HepG2 (cell line): ENCODE measurements around the gene YEATS4. TPM values are rescaled to one million over a fixed set of nuclear protein-coding genes. Genes with fewer than 3 reads are reported as not detected.

ENCODE experiments used
- ARID3A ChIP-seq: IDR thresholded peaks from 2 replicates; pipeline ENCODE4 v1.6.1; 2012; ENCODE audit warnings: low read depth, low read length, improper control_type of control experiment
- CHCHD3 ChIP-seq: sonication (generic); formaldehyde crosslinking; IDR thresholded peaks from 2 replicates; pipeline ENCODE4 v1.8.0; 2022; ENCODE audit warnings: mild to moderate bottlenecking, missing genetic modification reagents, moderate library complexity
- DBP ChIP-seq: sonication (generic); formaldehyde crosslinking; IDR thresholded peaks from 2 replicates; pipeline ENCODE4 v1.4.0; 2020; ENCODE audit warnings: missing genetic modification reagents; ENCODE audit errors: not compliant biosample characterization
- EEA1 ChIP-seq: sonication (generic); formaldehyde crosslinking; IDR thresholded peaks from 2 replicates; pipeline ENCODE4 v1.5.1; 2020; ENCODE audit warnings: mild to moderate bottlenecking, missing genetic modification reagents, borderline replicate concordance
- FOXA1 ChIP-seq, 2 experiments: fragments of 450-650 bp in 1 of 2; sonication (generic) in 1 of 2; formaldehyde crosslinking in 1 of 2; IDR thresholded peaks; 2 replicates each; pipeline versions ENCODE4 v1.4.0 to v1.6.1; 2016 to 2020; ENCODE audit warnings: missing genetic modification reagents in 1 of 2
- HNRNPH1 ChIP-seq: fragments of 200-400 bp; formaldehyde crosslinking; optimal IDR thresholded peaks from 2 replicates; pipeline ENCODE3; 2017; ENCODE audit warnings: mild to moderate bottlenecking, low read depth, low read length
- MEIS2 ChIP-seq: sonication (generic); formaldehyde crosslinking; IDR thresholded peaks from 2 replicates; pipeline ENCODE4 v1.9.0; 2021; ENCODE audit warnings: mild to moderate bottlenecking, missing genetic modification reagents
- PHF20 ChIP-seq: sonication (generic); formaldehyde crosslinking; IDR thresholded peaks from 2 replicates; pipeline ENCODE4 v1.5.0; 2020; ENCODE audit warnings: mild to moderate bottlenecking, missing genetic modification reagents
- PRMT3 ChIP-seq: sonication (generic); formaldehyde crosslinking; IDR thresholded peaks from 2 replicates; pipeline ENCODE4 v1.8.1; 2022; ENCODE audit warnings: low read depth, mild to moderate bottlenecking, moderate library complexity, missing genetic modification reagents, borderline replicate concordance
- RARA ChIP-seq: IDR thresholded peaks from 2 replicates; pipeline ENCODE4 v1.6.1; 2016; ENCODE audit warnings: missing genetic modification reagents, missing compliant biosample characterization
- SRSF1 ChIP-seq: fragments of 200-400 bp; formaldehyde crosslinking; optimal IDR thresholded peaks from 2 replicates; pipeline ENCODE3; 2017; ENCODE audit warnings: mild to moderate bottlenecking, low read depth, low read length, moderate library complexity
- SRY ChIP-seq: sonication (generic); formaldehyde crosslinking; IDR thresholded peaks from 2 replicates; pipeline ENCODE4 v1.8.0; 2022; ENCODE audit warnings: mild to moderate bottlenecking, missing genetic modification reagents
- STAT5B ChIP-seq: sonication (generic); formaldehyde crosslinking; IDR thresholded peaks from 2 replicates; pipeline ENCODE4 v1.4.0; 2020; ENCODE audit warnings: missing genetic modification reagents
- THYN1 ChIP-seq: sonication (generic); formaldehyde crosslinking; IDR thresholded peaks from 2 replicates; pipeline ENCODE4 v1.8.1; 2023; ENCODE audit warnings: low read depth, mild to moderate bottlenecking, moderate library complexity, missing genetic modification reagents, borderline replicate concordance
- ZBTB33 ChIP-seq: sonication (generic); formaldehyde crosslinking; IDR thresholded peaks from 2 replicates; pipeline ENCODE4 v1.4.0; 2020; ENCODE audit warnings: missing genetic modification reagents
- ZBTB39 ChIP-seq: sonication (generic); formaldehyde crosslinking; IDR thresholded peaks from 2 replicates; pipeline ENCODE4 v1.5.0; 2020; ENCODE audit warnings: missing genetic modification reagents
- ZFX ChIP-seq: sonication (generic); formaldehyde crosslinking; IDR thresholded peaks from 2 replicates; pipeline ENCODE4 v1.4.0; 2020; ENCODE audit warnings: mild to moderate bottlenecking, low read depth, missing genetic modification reagents, moderate library complexity
- ZNF432 ChIP-seq: sonication (generic); formaldehyde crosslinking; IDR thresholded peaks from 2 replicates; pipeline ENCODE4 v1.5.0; 2020; ENCODE audit warnings: missing genetic modification reagents, mild to moderate bottlenecking, borderline replicate concordance
- ZNF512 ChIP-seq: sonication (generic); formaldehyde crosslinking; IDR thresholded peaks from 2 replicates; pipeline ENCODE4 v1.4.0; 2020; ENCODE audit warnings: mild to moderate bottlenecking, missing genetic modification reagents
- ZNF572 ChIP-seq: sonication (generic); formaldehyde crosslinking; IDR thresholded peaks from 2 replicates; pipeline ENCODE4 v1.5.1; 2020; ENCODE audit warnings: mild to moderate bottlenecking, missing genetic modification reagents
- ZNF782 ChIP-seq: sonication (generic); formaldehyde crosslinking; IDR thresholded peaks from 2 replicates; pipeline ENCODE4 v1.4.0; 2020; ENCODE audit warnings: missing genetic modification reagents, mild to moderate bottlenecking, borderline replicate concordance
- polyA plus RNA-seq, 8 experiments: library from polyadenylated mRNA; depleted of rRNA in 3 of 8; stranded (reverse) in 7 of 8; unstranded in 1 of 8; fragments of >200 nt; fragmentation: Illumina TruSeq in 4 of 8; extraction: Trizol in 4 of 8; gene quantifications; 2 replicates each; pipeline versions ENCODE4 v1.2.1 to v1.2.3, GENCODE V29; 2011 to 2016; ENCODE audit warnings: low read depth in 4 of 8, missing spikeins in 1 of 8, mixed read lengths in 1 of 8; ENCODE audit not compliant: insufficient read depth in 1 of 8
- total RNA-seq, 5 experiments: library from RNA; depleted of rRNA; stranded (reverse); fragments of >200 nt; fragmentation: Illumina TruSeq; extraction: Trizol; gene quantifications; 2 replicates each; pipeline ENCODE4 v1.2.3, GENCODE V29; 2016; ENCODE audit warnings: low read depth in 1 of 5

YEATS4 gene
- total and polyA plus RNA-seq, 2 of the 13 experiments (the other 11 are each of a cell fraction or from before 2014, with no cell fraction given) = 16.8 to 45.0 TPM

- TF ChIP-seq ZNF512 (no peak; the same call in 1 of the 2 replicates), STAT5B (peak; percentile 91), EEA1 (CRISPR knock-in tag) (no peak), ZFX (CRISPR knock-in tag) (no peak; the same call in 1 of the 2 replicates), CHCHD3 (CRISPR knock-in tag) (0 out of 2 replicates have a peak, but pooled peaks have one; percentile 61), PHF20 (CRISPR knock-in tag) (no peak), RARA (CRISPR knock-in tag) (peak; percentile 37; the same call in 1 of the 2 replicates), ARID3A (no peak), ZBTB39 (CRISPR knock-in tag) (no peak), DBP (CRISPR knock-in tag) (peak; percentile 44), ZBTB33 (CRISPR knock-in tag) (no peak; the same call in 1 of the 2 replicates), MEIS2 (peak; percentile 52; the same call in 1 of the 2 replicates), ZNF782 (no peak), ZNF572 (CRISPR knock-in tag) (no peak), THYN1 (CRISPR knock-in tag) (no peak), FOXA1 (IDR thresholded peaks at IDR 0.05) (no peak), FOXA1 (CRISPR knock-in tag; IDR thresholded peaks at IDR 0.05) (no peak), SRSF1 (no peak), HNRNPH1 (no peak), PRMT3 (peak; percentile 95), ZNF432 (CRISPR knock-in tag) (no peak), SRY (CRISPR knock-in tag) (no peak)
Measured at GRCh38 chr12:69354556-69355187, 4.9 kb upstream of the YEATS4 start (continued).
